WTC11 (cell line): Measurements from ENCODE around the gene ERC1. TPM values are rescaled to one million over a fixed set of nuclear protein-coding genes. Genes with fewer than 3 reads are reported as not detected.
"Not testable (repeated sequence)": the region's sequence is repeated elsewhere in the genome, so short reads cannot be mapped to it uniquely, and the experiment has no call there.

Experiments used
- ATAC-seq: fragments of 200-7000 bp; cut with Tn5 transposase; 2 replicates; pipeline ENCODE4 v1.10.0; 2021; ENCODE audit warnings: mild to moderate bottlenecking, moderate library complexity
- CTCF ChIA-PET: fragments of 300-600 bp; sonication (Branson Sonifier 250); formaldehyde crosslinking; loops from one replicate; lab custom pipeline; 2021; ENCODE audit warnings: antibody characterized with exemption; lab: Charles Lee
- POLR2A ChIA-PET: fragments of 350-600 bp; sonication (Branson Sonifier 250); formaldehyde crosslinking; loops from one replicate; lab custom pipeline; 2021; ENCODE audit warnings: antibody characterized with exemption; lab: Charles Lee
- DNase-seq: peaks from one replicate; pipeline ENCODE4 v3.0.0; 2021; ENCODE audit warnings: low spot score
- H3K27ac Mint-ChIP-seq: 2 replicates; pipeline ENCODE4 v1.8.0; 2021; ENCODE audit warnings: mixed read lengths
- H3K27me3 Mint-ChIP-seq: 2 replicates; pipeline ENCODE4 v1.8.0; 2021; ENCODE audit warnings: low read depth, mild to moderate bottlenecking, moderate library complexity, mixed read lengths
- H3K36me3 Mint-ChIP-seq: 2 replicates; pipeline ENCODE4 v1.8.0; 2021; ENCODE audit warnings: mixed read lengths
- H3K4me1 Mint-ChIP-seq: 2 replicates; pipeline ENCODE4 v1.8.0; 2022; ENCODE audit warnings: mixed read lengths
- H3K4me3 Mint-ChIP-seq: 2 replicates; pipeline ENCODE4 v1.8.0; 2021; ENCODE audit warnings: mild to moderate bottlenecking, moderate library complexity, mixed read lengths
- H3K9me3 Mint-ChIP-seq: 2 replicates; pipeline ENCODE4 v1.8.0; 2021; ENCODE audit warnings: mixed read lengths
- ARID4B ChIP-seq: sonication (generic); formaldehyde crosslinking; IDR thresholded peaks from 2 replicates; pipeline ENCODE4 v1.8.0; 2023; ENCODE audit warnings: missing genetic modification reagents, mild to moderate bottlenecking, borderline replicate concordance
- ATF1 ChIP-seq: sonication (generic); formaldehyde crosslinking; IDR thresholded peaks from 2 replicates; pipeline ENCODE4 v1.8.1; 2023; ENCODE audit warnings: mild to moderate bottlenecking, moderate library complexity, missing genetic modification reagents
- ATF6 ChIP-seq: sonication (generic); formaldehyde crosslinking; IDR thresholded peaks from 2 replicates; pipeline ENCODE4 v1.8.1; 2023; ENCODE audit warnings: mild to moderate bottlenecking, missing genetic modification reagents
- CBFB ChIP-seq: sonication (generic); formaldehyde crosslinking; IDR thresholded peaks from 2 replicates; pipeline ENCODE4 v1.8.1; 2022; ENCODE audit warnings: mild to moderate bottlenecking, low read depth, missing genetic modification reagents
- CDX4 ChIP-seq: fragments of 250-450 bp; sonication (Bioruptor Pico); IDR thresholded peaks from 2 replicates; pipeline ENCODE4 v1.9.0; 2021; ENCODE audit warnings: moderate library complexity, mild to moderate bottlenecking, inconsistent platforms, borderline replicate concordance
- ESRRA ChIP-seq: sonication (generic); formaldehyde crosslinking; IDR thresholded peaks from 2 replicates; pipeline ENCODE4 v1.8.1; 2022; ENCODE audit warnings: mild to moderate bottlenecking, missing genetic modification reagents, borderline replicate concordance
- FOXP1 ChIP-seq: sonication (generic); formaldehyde crosslinking; IDR thresholded peaks from 2 replicates; pipeline ENCODE4 v1.8.0; 2022; ENCODE audit warnings: missing genetic modification reagents, mild to moderate bottlenecking, moderate library complexity, borderline replicate concordance
- FOXP4 ChIP-seq: sonication (generic); formaldehyde crosslinking; IDR thresholded peaks from 2 replicates; pipeline ENCODE4 v1.8.0; 2022; ENCODE audit warnings: mild to moderate bottlenecking, missing genetic modification reagents
- GABPB1 ChIP-seq: sonication (generic); formaldehyde crosslinking; IDR thresholded peaks from 2 replicates; pipeline ENCODE4 v1.8.1; 2023; ENCODE audit warnings: mild to moderate bottlenecking, missing genetic modification reagents
- JAZF1 ChIP-seq: fragments of 250-450 bp; sonication (Bioruptor Pico); IDR thresholded peaks from 2 replicates; pipeline ENCODE4 v1.9.0; 2021; ENCODE audit warnings: moderate library complexity, mild to moderate bottlenecking, inconsistent platforms
- OVOL2 ChIP-seq: fragments of 250-450 bp; sonication (Bioruptor Pico); IDR thresholded peaks from 2 replicates; pipeline ENCODE4 v1.9.0; 2021; ENCODE audit warnings: mild to moderate bottlenecking, borderline replicate concordance
- SOX15 ChIP-seq: fragments of 250-450 bp; sonication (Bioruptor Pico); IDR thresholded peaks from 2 replicates; pipeline ENCODE4 v1.9.0; 2021; ENCODE audit warnings: mild to moderate bottlenecking
- SP1 ChIP-seq: sonication (generic); formaldehyde crosslinking; conservative IDR thresholded peaks from 2 replicates; pipeline ENCODE4 v1.8.1; 2022; ENCODE audit warnings: missing genetic modification reagents
- TP53 ChIP-seq: sonication (generic); formaldehyde crosslinking; IDR thresholded peaks from 2 replicates; pipeline ENCODE4 v1.8.1; 2023; ENCODE audit warnings: mild to moderate bottlenecking, missing genetic modification reagents
- USF2 ChIP-seq: sonication (generic); formaldehyde crosslinking; IDR thresholded peaks from 2 replicates; pipeline ENCODE4 v1.8.1; 2023; ENCODE audit warnings: mild to moderate bottlenecking, missing genetic modification reagents, moderate library complexity
- ZBTB21 ChIP-seq: sonication (generic); formaldehyde crosslinking; IDR thresholded peaks from 2 replicates; pipeline ENCODE4 v1.8.1; 2023; ENCODE audit warnings: mild to moderate bottlenecking, missing genetic modification reagents, borderline replicate concordance
- ZNF232 ChIP-seq: sonication (generic); formaldehyde crosslinking; IDR thresholded peaks from 2 replicates; pipeline ENCODE4 v1.8.0; 2022; ENCODE audit warnings: mild to moderate bottlenecking, missing genetic modification reagents
- ZNF396 ChIP-seq: fragments of 250-450 bp; sonication (Bioruptor Pico); IDR thresholded peaks from 2 replicates; pipeline ENCODE4 v1.8.0; 2021; ENCODE audit warnings: mild to moderate bottlenecking, moderate library complexity, borderline replicate concordance
- ZNF423 ChIP-seq: fragments of 250-450 bp; sonication (Bioruptor Pico); IDR thresholded peaks from 2 replicates; pipeline ENCODE4 v2.1.2; 2022; ENCODE audit warnings: mild to moderate bottlenecking, moderate library complexity
- total RNA-seq: library from RNA; stranded (reverse); gene quantifications from 3 replicates; pipeline ENCODE4 v1.2.3, GENCODE V29; 2021

The ERC1 gene
- total RNA-seq, 1 experiment from 2014 or later: 47.5 TPM

GRCh38 chr12:1339618-1340319 lies 348.7 kb downstream of the ERC1 start:
- no peak overlapping the region for H3K4me3 Mint-ChIP-seq
- H3K27ac Mint-ChIP-seq: no peak overlapping the region
- ATAC-seq (no peak), DNase-seq (no peak)
- peaks cover 3% of the 10 kb centered on the region for H3K9me3 Mint-ChIP-seq
- ChIA-PET POLR2A (no interaction called here), CTCF (no interaction called here)
- TF ChIP-seq ATF6 (CRISPR knock-in tag) (no peak), SP1 (no peak), ZNF423 (CRISPR knock-in tag) (no peak), ESRRA (no peak), JAZF1 (no peak), SOX15 (CRISPR knock-in tag) (no peak), ARID4B (no peak), TP53 (CRISPR knock-in tag) (no peak), OVOL2 (CRISPR knock-in tag) (no peak), ZNF232 (no peak), ZBTB21 (no peak), ZNF396 (no peak)
- no peaks in the 10 kb centered on the region for H3K4me1 Mint-ChIP-seq
- H3K36me3 Mint-ChIP-seq: peaks cover 3% of the 10 kb centered on the region; the same call in 1 of the 2 replicates
- H3K27me3 Mint-ChIP-seq: 0 out of 2 replicates have a peak, but pooled peaks cover 6% of the 10 kb centered on the region

- H3K36me3 Mint-ChIP-seq, H3K4me3 Mint-ChIP-seq, DNase-seq, H3K9me3 Mint-ChIP-seq, H3K27ac Mint-ChIP-seq, H3K27me3 Mint-ChIP-seq, H3K4me1 Mint-ChIP-seq, CTCF ChIA-PET, ATAC-seq: not testable (repeated sequence)
- POLR2A ChIA-PET: interaction anchor here (0.7 kb wide), 1 partner anchor 186 kb away, joined by 3 read pairs; no protein-coding TSS in a partner anchor
These were observed 350.2 kb downstream of the ERC1 start for GRCh38 chr12:1341270-1341669.

GRCh38 chr12:1343422-1343821 lies 352.4 kb downstream of the ERC1 start:
- ChIA-PET CTCF (interaction anchor here (0.6 to 2.3 kb wide), 2 partner anchors 206 to 225 kb away, joined by 3 to 11 read pairs; no protein-coding TSS in a partner anchor), POLR2A (no interaction called here)
- Mint-ChIP-seq H3K27ac (no peak overlapping the region), H3K36me3 (peaks cover 3% of the 10 kb centered on the region; the same call in 1 of the 2 replicates), H3K27me3 (0 out of 2 replicates have a peak, but pooled peaks cover under 1% of the 10 kb centered on the region), H3K4me1 (no peaks in the 10 kb centered on the region), H3K9me3 (peaks cover 3% of the 10 kb centered on the region), H3K4me3 (no peak overlapping the region)
- ATAC-seq: no peak
- no peak for DNase-seq
- TF ChIP-seq CDX4 (CRISPR knock-in tag) (no peak), USF2 (no peak), SP1 (no peak), ATF6 (CRISPR knock-in tag) (no peak), ATF1 (CRISPR knock-in tag) (no peak), FOXP4 (CRISPR knock-in tag) (no peak), CBFB (CRISPR knock-in tag) (no peak), GABPB1 (CRISPR knock-in tag) (no peak), FOXP1 (no peak)
